Body of pancreas (tissue), 4 donors: Measurements from ENCODE around the gene NTF3.

Experiments used
- POLR2A ChIP-seq, 3 donors: fragments of 450-650 bp; IDR thresholded peaks; one replicate each; pipeline ENCODE4 v1.6.1; 2016; ENCODE audit warnings: antibody characterized with exemption in 3 of 3, mild to moderate bottlenecking in 2 of 3
- TF ChIP-seq, protein P1 (sequence below), 7 experiments: fragments of 450-650 bp in 4 of 7; fragments of 200-600 bp in 3 of 7; sonication (generic) in 3 of 7; IDR thresholded peaks; one replicate each; pipeline ENCODE4 v1.5.1; 2016 to 2019; ENCODE audit warnings: antibody characterized with exemption in 7 of 7

DNA sequence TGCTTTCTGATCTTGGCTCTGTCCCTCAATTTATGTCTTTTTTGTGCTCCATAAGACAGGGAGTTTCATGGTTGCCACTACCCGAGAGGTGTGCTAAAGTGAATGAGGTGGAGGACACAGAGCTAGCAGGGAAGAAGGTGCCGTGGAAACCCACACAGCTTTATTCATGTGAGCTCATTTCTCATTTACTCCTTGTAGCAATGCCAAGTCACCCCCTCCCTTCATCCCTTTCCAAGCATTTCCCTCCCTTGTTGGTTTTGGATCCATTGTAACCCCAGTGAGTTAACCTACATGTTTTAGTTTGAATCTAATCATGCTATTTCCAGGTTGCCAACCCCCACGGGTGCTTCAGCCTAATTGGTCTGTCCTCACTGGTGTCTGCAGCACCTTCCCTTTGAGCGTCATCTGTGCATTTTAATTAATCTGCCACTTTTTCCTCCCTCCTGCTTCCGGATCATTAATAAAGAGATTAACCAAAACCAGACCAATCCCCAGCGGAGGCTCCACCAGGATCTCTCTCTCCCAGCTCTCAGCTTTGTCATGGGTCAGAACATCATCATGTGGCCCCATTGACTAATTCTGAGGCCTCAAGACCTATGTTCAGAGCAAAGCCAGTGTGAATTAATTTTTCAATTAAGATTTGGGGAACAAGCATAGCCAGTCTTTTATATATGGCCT, 56.2 kb downstream of the NTF3 start:
- TF ChIP-seq, protein P1, sequence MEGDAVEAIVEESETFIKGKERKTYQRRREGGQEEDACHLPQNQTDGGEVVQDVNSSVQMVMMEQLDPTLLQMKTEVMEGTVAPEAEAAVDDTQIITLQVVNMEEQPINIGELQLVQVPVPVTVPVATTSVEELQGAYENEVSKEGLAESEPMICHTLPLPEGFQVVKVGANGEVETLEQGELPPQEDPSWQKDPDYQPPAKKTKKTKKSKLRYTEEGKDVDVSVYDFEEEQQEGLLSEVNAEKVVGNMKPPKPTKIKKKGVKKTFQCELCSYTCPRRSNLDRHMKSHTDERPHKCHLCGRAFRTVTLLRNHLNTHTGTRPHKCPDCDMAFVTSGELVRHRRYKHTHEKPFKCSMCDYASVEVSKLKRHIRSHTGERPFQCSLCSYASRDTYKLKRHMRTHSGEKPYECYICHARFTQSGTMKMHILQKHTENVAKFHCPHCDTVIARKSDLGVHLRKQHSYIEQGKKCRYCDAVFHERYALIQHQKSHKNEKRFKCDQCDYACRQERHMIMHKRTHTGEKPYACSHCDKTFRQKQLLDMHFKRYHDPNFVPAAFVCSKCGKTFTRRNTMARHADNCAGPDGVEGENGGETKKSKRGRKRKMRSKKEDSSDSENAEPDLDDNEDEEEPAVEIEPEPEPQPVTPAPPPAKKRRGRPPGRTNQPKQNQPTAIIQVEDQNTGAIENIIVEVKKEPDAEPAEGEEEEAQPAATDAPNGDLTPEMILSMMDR (IDR thresholded peaks at IDR 0.05): no peak
- no peak for TF ChIP-seq POLR2A (IDR thresholded peaks at IDR 0.05)
